ENCODE measurements around the gene HUS1. TPM values are rescaled to one million over a fixed set of nuclear protein-coding genes. Genes with fewer than 3 reads are reported as not detected.

HUS1 gene
- polyA plus RNA-seq, 2 of the 4 experiments (the other 2 are of a cell fraction) = 18.0 to 39.8 TPM

DNA sequence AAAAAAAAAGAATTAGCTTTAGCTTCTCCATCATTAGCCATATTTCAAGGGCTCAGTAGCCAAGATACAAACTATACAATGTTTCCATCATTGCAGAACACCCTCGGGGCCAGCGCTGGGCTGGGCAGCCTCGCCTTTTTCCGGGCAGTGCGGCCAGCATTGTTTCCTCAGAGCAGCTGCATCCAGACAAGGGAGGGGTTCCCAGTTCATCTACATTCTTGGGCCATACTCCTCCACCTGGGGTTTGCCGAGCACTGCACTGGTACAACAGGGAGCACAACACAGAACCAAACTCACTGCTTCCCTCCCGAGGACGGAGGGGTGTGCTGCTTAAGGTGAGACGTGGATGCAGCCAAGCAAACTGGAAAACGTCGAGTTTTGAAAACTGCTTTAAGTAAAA, 28.7 kb downstream of the HUS1 start (continued):
- no peak for TF ChIP-seq TFCP2L1 (CRISPR knock-in tag; IDR thresholded peaks at IDR 0.05)
- TF ChIP-seq CBX2 (IDR thresholded peaks at IDR 0.05; ENCODE audit: borderline replicate concordance, low read depth) = no peak
- TF ChIP-seq, protein P1, sequence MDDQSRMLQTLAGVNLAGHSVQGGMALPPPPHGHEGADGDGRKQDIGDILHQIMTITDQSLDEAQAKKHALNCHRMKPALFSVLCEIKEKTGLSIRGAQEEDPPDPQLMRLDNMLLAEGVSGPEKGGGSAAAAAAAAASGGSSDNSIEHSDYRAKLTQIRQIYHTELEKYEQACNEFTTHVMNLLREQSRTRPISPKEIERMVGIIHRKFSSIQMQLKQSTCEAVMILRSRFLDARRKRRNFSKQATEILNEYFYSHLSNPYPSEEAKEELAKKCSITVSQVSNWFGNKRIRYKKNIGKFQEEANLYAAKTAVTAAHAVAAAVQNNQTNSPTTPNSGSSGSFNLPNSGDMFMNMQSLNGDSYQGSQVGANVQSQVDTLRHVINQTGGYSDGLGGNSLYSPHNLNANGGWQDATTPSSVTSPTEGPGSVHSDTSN (IDR thresholded peaks at IDR 0.05) = no peak
- TF ChIP-seq ZNF302 (CRISPR knock-in tag; IDR thresholded peaks at IDR 0.05) = no peak
- no peak for TF ChIP-seq NPAS2 (CRISPR knock-in tag; IDR thresholded peaks at IDR 0.05; ENCODE audit: borderline replicate concordance)
- TF ChIP-seq HOXB13 (CRISPR knock-in tag; IDR thresholded peaks at IDR 0.05; ENCODE audit: low read depth) = no peak
- no peak for TF ChIP-seq SMC3 (IDR thresholded peaks at IDR 0.05)
- no peak for TF ChIP-seq RFX5 (IDR thresholded peaks at IDR 0.05)
- no peak for TF ChIP-seq BHLHE40 (IDR thresholded peaks at IDR 0.05; ENCODE audit: low read depth, low read length)

- no peak for FAIRE-seq
- no peak for ATAC-seq
Measured at GRCh38 chr7:47949703-47950102, 29.7 kb downstream of the HUS1 start.

DNA sequence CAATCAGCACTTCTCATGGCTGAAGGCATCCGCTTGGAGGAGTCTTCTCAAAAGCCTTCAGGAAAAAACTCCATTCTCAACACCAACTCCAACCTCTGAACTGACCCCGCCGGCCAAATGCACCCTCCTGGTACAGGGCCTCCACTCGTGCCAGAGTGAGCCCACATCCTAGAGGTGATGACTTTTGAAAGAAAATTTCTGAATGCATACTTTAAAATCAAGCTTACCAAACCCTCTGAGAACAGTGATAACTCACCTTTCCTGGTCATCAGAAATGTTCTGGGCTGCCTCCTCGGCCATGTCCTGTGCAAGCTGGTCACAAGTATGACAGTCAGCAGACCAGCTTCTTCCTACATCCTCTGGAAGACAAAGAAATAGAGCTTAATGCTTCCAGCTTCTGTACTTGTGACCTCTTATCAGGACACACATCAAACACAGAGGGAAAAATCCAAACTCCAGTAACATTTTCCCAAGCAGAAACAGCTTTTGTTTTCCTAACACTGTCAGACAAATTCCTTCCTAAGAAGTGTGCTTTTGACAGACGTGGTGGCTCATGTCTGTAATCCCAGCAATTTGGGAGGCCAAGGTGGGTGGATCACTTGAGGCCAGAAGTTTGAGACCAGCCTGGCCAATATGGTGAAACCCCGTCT, 31.1 kb downstream of the HUS1 start, which contains the start of gene PKD1L1:
Gene PKD1L1 (minus strand): TSS at position 326 of the 650 bp plus-strand sequence. CDS start 26 bp downstream, at position 300.
- WGBS (ENCODE audit: missing lambda C conversion rate) = 76% methylated on average over 7 of the region's 7 CpGs
- ATAC-seq (no peak), DNase-seq (ENCODE audit: low read depth in 1 of 2, low spot score in 1 of 2) (no peak), FAIRE-seq (no peak)
- no peaks in the 10 kb centered on the region for H3K9me3 ChIP-seq
- H3K4me3 ChIP-seq = no peak within 1 kb of the TSS
- no peak within 1 kb of the TSS for H3K27ac ChIP-seq
- POLR2A ChIA-PET = no interaction called here
- 0 out of 3 replicates have a peak, but pooled peaks cover 3% of the 10 kb centered on the region for H3K4me1 ChIP-seq
- TF ChIP-seq EHMT2 (IDR thresholded peaks at IDR 0.05; ENCODE audit: low read depth) (no peak), KDM5A (IDR thresholded peaks at IDR 0.05) (no peak), NPAS2 (CRISPR knock-in tag; IDR thresholded peaks at IDR 0.05; ENCODE audit: borderline replicate concordance) (no peak), POLR2AphosphoS2 (conservative IDR thresholded peaks at IDR 0.05; ENCODE audit: low read length) (no peak), CHD4 (IDR thresholded peaks at IDR 0.05; ENCODE audit: borderline replicate concordance) (no peak), REST (IDR thresholded peaks at IDR 0.05) (no peak), HMGXB4 (CRISPR knock-in tag; IDR thresholded peaks at IDR 0.05; ENCODE audit: borderline replicate concordance) (no peak), HOXB5 (CRISPR knock-in tag; IDR thresholded peaks at IDR 0.05) (no peak), HOXB13 (CRISPR knock-in tag; IDR thresholded peaks at IDR 0.05; ENCODE audit: low read depth) (no peak), HEYL (CRISPR knock-in tag; IDR thresholded peaks at IDR 0.05) (no peak)
- H3K4me2 ChIP-seq = no peak within 1 kb of the TSS
- CTCF ChIA-PET = interaction anchor here (1.0 to 5.9 kb wide), 9 partner anchors 12 to 694 kb away, joined by 3 to 26 read pairs (median 3); no protein-coding TSS in a partner anchor

More at GRCh38 chr7:47949703-47950102, 29.7 kb downstream of the HUS1 start:
- 0 out of 3 replicates have a peak, but pooled peaks cover 3% of the 10 kb centered on the region for H3K4me1 ChIP-seq
- no peak for DNase-seq (ENCODE audit: low read depth in 1 of 2, low spot score in 1 of 2)
- WGBS (ENCODE audit: missing lambda C conversion rate) = 61% methylated on average over 4 of the region's 4 CpGs
- CTCF ChIA-PET = interaction anchor here (1.7 to 5.9 kb wide), 3 partner anchors 12 to 161 kb away, joined by 5 to 26 read pairs (median 6); no protein-coding TSS in a partner anchor
- POLR2A ChIA-PET = no interaction called here
- no peak overlapping the region for H3K27ac ChIP-seq
- H3K9me3 ChIP-seq = no peaks in the 10 kb centered on the region
- H3K4me3 ChIP-seq = no peak overlapping the region
- TF ChIP-seq HOXB5 (CRISPR knock-in tag; IDR thresholded peaks at IDR 0.05) (no peak), CHD4 (IDR thresholded peaks at IDR 0.05; ENCODE audit: borderline replicate concordance) (no peak), NPAS2 (CRISPR knock-in tag; IDR thresholded peaks at IDR 0.05; ENCODE audit: borderline replicate concordance) (no peak), KDM5A (IDR thresholded peaks at IDR 0.05) (no peak), MAFK (IDR thresholded peaks at IDR 0.05; ENCODE audit: partially characterized antibody) (no peak), TFCP2L1 (CRISPR knock-in tag; IDR thresholded peaks at IDR 0.05) (no peak), CHD2 (IDR thresholded peaks at IDR 0.05; ENCODE audit: low read length, partially characterized antibody) (no peak), JUN (IDR thresholded peaks at IDR 0.05) (no peak), RAD21 (conservative IDR thresholded peaks at IDR 0.05 in 1 of 2, IDR thresholded peaks at IDR 0.05 in 1 of 2) (no peak)
- no peak overlapping the region for H3K4me2 ChIP-seq

All from A549 (cell line).